Cerebellar cortex (tissue), 1 donor: ENCODE results near the gene PRR7.
"Not testable (repeated sequence)": the region's sequence is repeated elsewhere in the genome, so short reads cannot be mapped to it uniquely, and the experiment has no call there.

Source experiments
- DNase-seq: peaks from one replicate; pipeline ENCODE4 v3.0.0-alpha.2; 2015; ENCODE audit warnings: low spot score

PRR7 gene, protein sequence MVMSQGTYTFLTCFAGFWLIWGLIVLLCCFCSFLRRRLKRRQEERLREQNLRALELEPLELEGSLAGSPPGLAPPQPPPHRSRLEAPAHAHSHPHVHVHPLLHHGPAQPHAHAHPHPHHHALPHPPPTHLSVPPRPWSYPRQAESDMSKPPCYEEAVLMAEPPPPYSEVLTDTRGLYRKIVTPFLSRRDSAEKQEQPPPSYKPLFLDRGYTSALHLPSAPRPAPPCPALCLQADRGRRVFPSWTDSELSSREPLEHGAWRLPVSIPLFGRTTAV

DNA sequence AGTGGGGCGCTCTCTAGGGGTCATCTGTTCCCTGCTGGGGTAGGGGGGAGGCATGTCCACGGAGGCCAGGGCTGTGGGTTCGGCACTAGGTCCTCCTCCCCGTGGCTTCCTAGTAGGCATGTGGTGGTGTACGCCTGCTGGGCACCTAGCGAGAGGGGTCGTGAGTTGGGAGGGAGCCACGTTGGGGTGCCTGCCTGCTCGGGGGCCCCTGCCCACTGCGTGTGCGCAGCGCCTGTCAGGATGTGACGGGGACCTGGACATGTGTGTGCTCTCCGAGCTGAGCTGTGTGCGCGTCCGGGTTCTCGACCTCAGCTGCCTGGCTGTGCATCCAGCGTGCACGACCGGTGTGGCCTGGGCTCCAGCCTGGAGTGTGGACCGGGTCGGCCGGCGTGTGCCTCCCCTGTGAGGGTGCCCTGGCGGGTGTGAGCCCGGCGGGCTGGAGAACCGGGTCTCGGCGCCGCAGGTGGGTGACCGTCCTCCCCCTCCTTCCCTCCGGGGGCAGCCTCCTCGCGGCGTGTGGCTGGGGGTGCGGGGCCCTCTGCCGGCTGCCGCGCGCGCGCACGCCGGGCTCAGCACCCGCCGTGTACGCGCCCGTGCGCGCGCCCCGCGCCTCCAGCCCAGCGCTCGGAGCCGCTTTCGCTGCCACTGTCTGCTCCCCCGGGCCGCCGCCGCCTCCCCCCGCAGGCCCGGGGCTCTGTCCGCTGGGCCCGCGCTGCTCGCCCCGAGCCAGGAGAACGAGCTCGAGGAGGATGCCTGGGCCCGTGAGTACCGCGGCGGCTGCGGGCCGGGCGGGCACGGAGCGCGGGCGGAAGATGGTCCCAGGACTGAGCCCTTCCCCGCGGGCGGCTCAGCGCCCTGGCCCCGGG lies at the start of gene PRR7:
PRR7 (plus strand) TSS at position 615 of the 866 bp plus-strand sequence. CDS start 8,254 bp downstream, outside the sequence.
- peak; percentile 55 for DNase-seq

DNA sequence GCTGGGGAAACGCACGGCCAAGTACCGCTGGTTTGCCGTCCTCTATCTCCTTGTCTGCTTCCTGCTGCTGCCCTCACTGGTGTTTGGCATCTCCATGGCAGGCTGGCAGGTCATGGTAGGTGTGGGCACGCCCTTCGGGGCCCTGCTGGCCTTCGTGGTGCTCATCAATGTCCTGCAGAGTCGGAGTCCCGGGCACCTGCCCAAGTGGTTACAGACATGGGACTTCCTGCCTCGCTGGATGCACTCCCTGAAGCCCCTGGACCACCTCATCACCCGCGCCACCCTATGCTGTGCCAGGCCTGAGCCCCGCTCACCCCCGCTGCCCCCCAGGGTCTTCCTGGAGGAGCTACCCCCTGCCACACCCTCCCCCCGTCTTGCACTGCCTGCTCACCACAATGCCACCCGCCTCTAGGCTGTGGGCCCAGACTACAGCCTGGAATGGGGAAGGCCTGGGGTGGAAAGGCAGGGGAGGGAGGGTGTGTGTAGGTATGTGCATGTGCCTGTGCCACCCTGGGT lies 48.7 kb upstream of the PRR7 start:
- DNase-seq: no peak

DNA sequence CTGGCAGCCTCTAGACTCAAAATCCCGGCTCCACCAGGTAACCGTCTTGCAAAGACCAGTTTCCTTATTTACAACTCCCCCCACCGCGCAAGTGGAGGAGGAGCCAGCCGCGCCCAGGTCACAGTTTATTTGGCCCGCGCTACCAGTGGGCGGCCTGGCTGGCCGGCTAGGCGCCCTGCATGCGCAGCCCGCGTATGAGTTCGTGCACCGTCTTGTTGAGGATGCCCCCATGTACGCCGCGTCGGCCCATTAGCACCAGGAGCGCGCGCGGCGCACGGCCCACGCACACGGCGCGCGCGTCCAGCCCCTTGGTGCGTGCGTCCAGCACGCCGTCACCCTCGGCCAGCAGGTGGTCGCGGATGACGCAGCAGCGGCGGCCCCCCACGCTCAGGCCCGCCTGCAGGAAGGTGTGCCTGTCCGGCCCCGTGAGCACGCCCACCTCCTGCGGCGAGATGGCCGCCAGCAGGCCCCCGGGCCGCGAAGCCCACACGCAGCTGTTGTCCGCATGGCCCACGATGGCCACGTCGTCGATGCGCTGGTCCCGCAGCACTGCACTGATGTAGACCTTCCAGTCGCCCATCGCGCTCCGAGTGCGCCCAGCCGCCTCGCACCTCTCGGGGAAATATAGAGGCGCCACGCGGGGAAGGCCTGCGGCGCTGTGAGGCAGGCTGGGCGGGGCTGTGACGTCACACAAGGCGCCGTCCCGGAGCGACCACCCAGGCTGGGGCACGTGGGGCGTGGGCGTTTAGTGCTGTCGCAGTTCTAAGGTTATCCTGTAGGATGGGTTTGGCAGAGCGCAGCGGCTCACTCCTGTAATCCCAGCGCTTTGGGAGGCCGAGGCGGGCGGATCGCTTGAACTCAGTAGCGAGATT lies 46.4 kb upstream of the PRR7 start, which contains the start of gene PFN3:
PFN3 (minus strand) TSS at position 665 of the 872 bp plus-strand sequence; CDS start at position 580, 85 bp downstream.
- no peak for DNase-seq

DNA sequence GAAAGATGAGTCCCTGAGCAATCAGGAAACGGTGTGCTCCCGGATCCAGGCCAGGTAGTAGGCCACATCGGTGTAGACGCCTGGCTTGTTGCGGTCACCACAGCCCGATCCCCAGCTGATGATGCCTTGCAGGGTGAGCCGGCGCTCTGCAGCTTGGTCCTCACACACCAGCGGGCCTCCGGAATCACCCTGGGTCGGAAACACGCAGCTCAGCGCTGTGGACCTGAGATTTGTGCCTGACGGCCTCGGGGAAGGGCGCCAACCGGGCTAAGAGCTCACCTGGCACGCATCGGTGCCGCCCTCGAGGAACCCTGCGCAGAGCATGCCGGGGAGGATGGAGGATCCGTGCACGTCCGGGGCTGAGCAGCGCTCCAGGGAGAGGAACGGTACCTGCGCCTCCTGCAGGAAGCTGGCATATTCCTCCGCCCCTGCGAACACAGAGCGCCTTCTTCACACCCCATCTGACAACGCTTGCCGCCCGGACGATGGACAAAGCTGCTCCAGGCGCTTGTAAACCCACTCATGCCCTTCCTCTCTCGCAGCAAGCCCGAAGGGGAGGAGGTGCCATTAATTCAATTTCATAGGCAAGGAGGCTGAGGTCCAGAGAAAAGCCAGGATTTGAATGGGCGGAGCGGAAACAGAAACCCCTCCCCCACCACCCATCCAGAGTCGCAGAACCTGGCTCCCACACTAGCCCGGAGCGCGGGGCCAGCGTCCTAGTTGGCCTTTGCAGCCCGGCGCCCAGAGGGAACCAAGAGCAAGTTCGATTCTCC lies 44.2 kb upstream of the PRR7 start:
- DNase-seq: peak; percentile 57

DNA sequence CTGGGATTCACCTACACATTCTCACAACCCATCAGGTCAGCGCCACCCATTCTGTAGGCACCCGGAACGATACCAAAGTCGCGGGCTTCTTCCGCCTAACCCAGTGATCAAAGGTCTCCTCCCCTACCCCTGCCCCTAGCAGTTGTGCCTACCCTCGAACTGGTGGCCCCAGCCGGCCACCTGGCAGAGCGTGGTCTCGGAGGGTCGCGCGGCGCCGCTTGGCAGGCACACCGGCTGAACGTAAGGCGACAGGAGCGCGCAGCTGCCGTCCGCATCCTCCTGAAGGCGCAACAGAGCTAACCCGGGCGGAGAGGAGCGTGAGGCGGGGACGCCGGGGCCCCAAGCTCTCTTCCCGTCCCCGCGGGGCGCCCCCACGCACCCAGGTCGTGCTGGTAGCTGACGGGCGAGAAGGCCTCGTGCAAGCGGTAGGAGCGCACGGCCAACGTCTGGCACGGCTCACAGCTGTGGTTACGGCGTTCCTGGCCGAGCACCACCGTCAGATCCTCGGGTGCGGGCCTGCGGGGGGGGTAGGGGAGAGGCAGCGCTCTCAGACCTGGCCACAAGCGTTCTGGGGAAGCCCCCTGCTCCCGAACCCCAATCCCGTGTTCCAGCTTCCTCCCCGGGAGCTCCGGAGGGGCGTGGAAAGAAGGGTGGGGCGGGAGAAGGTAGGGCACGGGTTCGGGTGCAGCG lies 43.4 kb upstream of the PRR7 start:
- no peak for DNase-seq

DNA sequence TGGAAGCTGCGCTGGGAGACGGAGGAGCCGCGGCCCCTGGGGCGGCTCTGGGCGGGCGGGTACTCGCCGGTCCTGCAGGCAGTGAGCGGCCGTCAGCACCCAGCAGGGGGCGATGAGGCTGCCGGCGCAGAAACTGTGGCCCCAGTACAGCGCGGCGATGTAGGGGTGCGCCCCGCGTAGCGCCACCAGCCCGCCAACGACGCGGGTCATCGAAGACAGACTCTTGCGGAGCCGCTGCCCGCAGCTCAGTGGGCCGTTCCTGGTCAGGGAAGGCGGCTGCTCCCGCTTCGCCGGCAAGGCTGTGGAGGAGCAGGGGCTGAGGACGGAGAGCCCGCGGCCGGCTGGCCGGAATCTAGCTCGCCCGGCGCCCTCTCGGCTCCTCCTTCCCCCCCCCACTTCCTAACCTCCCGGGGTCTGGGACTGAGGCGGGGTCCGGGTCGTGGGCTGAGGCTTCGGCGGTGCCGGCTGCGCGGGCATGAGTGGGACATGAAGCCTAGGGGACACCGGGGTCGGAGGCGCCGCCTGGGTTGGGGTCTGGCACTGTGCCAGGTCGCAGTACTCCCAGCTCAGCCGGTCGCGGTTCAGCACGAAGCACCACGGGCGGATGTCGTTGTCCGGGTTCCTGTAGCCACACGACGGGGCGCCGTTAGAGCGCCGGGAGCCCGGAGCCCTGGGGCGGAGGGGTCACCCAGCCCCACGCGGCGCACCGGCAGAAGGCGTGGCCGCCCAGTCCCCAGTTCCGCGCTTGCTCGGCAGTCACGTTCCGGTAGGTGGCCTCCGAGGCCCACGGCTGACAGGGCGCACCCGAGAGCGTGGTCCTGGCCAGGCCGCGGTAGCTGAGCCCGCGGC lies 42.6 kb upstream of the PRR7 start:
- DNase-seq: peak; percentile 71

DNA sequence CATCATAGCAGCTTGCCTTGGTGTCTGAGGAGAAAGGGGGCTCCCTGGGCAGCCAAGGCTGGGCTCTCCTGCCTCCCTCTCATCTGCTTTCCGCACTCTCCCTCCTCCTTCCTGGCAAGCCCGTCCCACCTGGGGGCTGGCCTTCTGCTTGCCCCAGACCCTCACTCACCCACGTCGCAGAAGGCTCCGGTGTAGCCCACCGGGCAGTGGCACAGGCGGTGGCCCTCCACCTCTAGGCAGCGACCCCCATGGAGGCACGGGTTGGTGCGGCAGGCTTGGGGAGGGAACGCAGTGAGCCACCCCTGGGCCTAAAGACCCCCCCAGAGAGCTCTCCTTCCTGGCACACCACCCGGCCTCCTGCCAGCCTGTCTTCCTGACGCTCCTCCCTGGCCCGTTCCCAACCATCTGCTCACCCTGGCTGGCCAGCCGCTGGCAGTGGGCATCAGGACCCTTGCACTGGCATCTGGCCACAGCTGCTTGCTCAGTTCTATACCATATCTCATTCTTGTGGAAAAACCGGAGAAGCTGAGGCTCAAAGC lies 41.9 kb upstream of the PRR7 start:
- no peak for DNase-seq

DNA sequence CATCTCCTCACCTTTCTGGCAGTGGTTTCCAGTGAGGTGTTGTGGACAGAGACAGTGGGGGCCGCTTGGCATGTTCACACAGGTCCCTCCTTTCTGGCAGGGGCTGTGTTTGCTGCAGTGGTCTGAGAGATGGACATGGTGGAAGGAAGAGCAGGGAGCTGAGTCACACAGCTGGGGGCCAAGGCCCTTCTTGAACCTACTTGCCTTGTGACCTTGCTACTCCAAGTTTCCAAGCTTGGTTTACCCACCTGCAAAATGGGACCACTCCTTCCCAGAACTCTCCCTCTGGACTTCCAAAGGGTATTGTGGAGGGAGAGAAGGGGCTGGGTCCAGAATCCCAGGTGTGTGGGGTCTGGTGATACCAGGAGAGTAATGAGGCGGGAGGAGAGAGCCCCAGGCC lies 41.3 kb upstream of the PRR7 start:
- no peak for DNase-seq

DNA sequence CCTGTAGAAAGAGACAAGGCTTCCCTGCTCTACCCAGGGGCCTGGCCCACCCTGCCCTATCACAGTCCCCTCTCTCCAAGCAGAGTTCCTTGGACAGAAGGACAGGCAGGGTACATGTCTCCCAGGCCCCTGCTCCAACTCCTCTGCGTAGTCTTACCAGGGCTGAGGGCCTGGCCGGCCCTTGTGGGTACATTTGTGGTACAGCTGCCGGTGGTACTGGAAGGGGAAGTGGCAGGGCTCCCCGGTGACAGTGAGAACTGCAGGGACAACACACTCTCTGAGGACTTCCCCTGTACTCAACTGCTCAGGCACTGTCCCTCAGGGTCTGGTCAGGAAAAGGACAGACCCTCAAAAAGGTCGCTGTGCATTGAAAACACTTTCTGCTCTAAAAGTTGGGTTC lies 40.8 kb upstream of the PRR7 start:
- DNase-seq: no peak

DNA sequence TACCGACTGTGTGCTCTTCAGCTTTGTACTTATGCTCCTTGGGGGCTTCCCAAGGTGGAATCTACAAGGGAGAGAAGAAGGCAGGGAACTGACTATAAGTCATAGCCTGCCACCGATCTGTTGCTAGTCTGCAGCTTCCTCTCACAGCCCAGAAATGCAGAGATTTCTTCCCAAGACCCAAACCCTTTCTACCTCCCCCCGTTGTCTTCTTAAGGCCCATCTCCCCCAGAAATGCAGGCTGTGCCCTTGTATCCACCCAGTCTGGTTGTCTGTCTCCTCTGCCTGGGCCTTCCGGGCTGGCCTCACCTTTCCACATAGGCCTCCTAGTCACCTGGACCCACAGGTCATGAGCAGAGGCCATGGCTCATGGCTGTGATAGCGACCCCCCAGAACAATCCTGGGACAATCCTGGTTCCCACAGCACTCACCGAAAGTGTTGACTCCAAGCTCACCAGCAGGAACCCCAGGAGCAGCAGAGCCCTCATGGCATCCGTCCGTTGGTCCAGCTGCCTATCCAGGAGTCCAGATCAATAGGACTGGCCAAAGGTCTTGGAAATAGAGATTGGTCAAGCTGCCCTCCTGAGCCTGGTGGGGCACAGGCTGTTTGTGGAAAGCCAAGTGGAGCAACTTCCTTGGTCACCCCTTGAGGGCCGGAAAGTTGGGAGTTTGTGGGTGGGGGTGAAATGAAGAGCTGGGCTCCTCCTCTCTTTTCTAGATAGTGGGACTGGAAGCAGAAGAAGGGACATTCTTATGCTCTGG lies 37.4 kb upstream of the PRR7 start, which contains the start of gene F12:
F12 (minus strand) TSS at position 522 of the 759 bp plus-strand sequence; CDS start at position 485, 37 bp downstream.
- DNase-seq: no peak

DNA sequence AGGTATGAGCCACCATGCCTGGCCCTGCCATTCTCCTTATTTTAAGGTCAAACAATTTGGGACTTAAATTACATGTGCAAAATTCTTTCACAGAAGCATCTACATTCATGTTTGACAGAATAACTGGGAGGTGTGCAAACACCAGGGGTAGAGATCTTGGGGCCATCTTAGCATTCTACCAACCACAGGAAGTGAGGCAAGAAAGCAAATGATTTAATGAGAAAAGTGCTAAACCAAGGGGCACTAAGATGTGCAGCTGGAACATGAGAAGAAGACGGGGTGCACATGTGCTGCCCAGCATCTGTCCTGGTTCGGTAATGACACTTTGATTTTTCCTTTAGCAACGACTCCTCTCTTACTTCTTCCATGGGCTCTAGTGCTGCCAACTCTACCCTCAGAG lies 36.0 kb upstream of the PRR7 start:
- no peak for DNase-seq

DNA sequence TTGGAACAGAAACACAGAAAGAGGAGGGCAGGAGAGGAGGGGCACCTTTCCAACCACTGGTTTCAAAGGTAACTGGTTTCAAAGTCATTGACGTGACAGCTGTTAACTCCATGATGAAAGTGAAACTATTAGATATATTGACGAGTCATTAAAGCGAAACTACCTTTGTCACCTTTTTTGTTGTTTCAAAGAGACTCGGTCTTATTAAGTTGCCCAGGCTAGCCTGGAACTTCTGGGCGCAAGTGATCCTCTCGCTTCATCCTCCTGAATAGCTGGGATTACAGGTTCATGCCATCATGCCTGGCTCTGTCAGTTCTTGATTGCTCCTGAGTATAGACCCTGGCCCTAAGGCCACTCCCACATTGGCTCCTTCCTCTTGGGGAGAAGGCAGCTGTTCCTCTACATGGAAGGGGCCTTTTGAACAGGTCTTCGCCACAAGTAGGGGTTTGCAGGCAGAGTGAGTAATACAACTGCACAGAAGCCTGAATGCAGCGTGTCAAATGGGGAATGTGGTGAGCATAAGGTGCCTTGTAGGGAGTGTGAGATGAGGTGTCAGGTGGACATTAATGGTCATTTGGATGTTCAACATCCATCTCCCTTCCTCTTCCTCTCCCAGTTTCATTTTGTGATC lies 33.9 kb upstream of the PRR7 start:
- no peak for DNase-seq

DNA sequence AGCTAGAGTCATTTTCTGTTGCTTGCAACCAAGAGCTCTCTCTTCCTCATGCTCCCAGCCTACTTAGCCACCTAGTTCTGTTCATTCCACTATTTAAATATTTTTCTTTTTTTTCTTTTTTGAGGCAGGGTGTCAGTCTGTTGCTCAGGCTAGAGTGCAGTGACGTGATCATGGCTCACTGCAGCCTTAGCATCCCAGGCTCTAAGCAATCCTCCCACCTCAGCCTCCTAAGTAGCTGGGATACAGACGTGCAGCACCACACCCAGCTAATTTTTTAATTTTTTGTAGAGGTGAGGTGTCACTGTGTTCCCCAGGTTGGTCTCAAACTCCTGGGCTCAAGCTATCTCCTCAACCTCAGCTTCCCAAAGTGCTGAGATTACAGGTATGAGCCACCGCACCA lies 32.1 kb upstream of the PRR7 start:
- no peak for DNase-seq

DNA sequence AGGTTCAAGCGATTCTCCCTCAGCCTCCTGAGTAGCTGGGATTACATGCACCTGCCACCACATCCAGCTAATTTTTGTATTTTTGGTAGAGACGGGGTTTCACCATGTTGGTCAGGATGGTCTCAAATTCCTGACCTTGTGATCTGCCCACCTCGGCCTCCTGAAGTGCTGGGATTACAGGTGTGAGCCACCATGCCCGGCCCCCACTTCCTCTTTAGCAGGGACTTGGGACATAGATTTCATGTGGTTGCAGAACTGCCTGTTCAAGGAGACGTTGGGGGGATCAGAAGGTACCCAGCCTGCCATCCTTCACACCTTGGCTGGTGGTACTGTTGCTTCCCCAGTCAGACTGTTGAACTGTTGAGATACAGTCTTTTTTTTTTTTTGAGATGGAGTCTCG lies 29.5 kb upstream of the PRR7 start:
- DNase-seq: not testable (repeated sequence)

DNA sequence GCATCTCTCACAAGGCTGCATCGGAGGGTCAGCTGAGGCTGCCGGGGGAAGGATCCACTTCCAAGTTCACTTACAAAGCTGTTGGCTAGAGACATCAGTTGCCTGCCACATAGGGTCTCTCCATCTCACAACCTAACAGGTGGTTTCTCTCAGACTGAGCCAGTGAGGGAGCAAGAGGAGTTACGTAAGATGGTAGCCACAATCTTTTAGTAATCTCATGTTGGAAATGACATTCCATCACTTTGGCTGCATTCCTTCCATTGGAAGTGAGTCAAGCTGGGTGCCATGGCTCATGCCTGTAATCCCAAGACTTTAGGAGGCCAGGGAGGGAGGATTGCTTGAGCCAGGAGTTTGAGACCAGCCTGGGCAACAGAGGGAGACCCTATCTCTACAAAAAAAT lies 27.6 kb upstream of the PRR7 start:
- DNase-seq: no peak

DNA sequence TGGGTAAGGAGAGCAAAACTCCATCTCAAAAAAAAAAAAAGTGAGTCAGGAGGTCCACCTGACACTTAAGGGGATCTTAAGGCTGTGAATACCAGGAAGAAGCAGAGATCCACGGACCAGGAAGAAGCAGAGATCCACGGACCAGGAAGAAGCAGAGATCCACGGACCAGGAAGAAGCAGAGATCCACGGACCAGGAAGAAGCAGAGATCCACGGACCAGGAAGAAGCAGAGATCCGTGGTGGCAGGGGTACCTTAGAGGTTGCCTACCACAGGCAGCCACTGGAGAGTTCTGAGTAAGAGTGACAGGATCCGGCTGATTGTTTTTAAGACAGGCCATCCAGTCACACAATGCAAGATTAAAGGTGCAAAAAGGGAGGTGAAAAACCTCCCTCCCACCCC lies 26.1 kb upstream of the PRR7 start:
- not testable (repeated sequence) for DNase-seq

DNA sequence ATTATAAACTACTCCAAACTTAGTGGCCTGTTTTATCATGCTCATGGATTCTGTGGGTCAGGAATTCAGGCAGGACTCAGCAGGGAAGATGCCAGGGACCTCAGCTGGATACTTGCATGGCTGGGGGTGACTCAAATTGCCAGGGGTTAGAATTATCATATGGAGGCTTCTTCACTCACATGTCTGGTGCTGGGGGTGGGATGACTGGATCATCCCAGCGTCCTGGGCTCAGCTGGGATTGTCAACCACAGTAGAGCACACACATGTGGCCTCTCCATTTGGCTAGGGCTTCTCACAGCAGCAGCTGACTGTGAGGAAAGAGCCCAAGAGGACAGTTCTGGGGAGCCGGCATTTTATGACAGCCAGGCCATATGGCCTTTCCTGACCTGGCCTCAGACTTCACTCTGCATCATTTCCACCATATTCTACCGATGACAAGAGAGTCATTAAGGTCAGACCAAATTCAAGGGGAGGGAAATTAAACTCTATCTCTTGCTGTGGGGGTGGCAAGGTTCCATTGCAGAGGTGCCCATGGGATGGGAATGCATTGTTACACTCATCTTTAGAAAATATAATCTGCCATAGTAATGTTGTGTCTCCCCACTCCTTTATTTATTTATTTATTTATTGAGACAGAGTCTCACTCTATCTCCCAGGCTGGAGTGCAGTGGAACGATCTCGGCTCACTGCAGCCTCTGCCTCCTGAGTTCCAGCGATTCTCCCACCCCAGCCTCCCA lies 25.4 kb upstream of the PRR7 start:
- DNase-seq: no peak
